Epithelial cell of esophagus (primary cell): ENCODE measurements around the gene DGKH.

ENCODE experiments used
- DNase-seq: peaks from one replicate; pipeline ENCODE4 v3.0.0; 2010; ENCODE audit warnings: low read depth
- H3K4me3 ChIP-seq: 2 replicates; pipeline ENCODE4 v1.5.1; 2011; ENCODE audit warnings: mild to moderate bottlenecking, low read length, control low read depth
- TF ChIP-seq, protein P1 (sequence below): IDR thresholded peaks from 2 replicates; pipeline ENCODE4 v1.5.1; 2011; ENCODE audit warnings: low read depth, mild to moderate bottlenecking, low read length, control low read depth, inconsistent platforms; ENCODE audit not compliant: insufficient read depth; ENCODE audit errors: missing control alignments

Gene DGKH

DNA sequence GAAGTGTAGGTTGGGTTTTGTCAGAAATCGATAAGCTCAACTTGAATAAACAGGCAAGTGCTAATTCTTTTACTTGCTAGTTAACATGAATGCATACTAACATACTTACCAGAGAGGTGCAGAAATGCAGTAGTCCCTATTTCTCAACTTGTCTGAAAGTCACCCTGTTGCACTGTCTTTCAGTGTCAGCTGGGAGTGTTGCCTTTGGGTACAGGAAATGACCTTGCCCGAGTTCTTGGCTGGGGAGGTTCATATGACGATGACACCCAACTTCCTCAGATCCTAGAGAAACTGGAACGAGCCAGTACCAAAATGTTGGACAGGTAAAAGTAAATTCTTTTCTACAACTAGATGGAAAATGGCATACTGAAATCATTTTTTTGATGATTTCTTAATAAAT lies 120.0 kb downstream of the DGKH start:
- TF ChIP-seq, protein P1, sequence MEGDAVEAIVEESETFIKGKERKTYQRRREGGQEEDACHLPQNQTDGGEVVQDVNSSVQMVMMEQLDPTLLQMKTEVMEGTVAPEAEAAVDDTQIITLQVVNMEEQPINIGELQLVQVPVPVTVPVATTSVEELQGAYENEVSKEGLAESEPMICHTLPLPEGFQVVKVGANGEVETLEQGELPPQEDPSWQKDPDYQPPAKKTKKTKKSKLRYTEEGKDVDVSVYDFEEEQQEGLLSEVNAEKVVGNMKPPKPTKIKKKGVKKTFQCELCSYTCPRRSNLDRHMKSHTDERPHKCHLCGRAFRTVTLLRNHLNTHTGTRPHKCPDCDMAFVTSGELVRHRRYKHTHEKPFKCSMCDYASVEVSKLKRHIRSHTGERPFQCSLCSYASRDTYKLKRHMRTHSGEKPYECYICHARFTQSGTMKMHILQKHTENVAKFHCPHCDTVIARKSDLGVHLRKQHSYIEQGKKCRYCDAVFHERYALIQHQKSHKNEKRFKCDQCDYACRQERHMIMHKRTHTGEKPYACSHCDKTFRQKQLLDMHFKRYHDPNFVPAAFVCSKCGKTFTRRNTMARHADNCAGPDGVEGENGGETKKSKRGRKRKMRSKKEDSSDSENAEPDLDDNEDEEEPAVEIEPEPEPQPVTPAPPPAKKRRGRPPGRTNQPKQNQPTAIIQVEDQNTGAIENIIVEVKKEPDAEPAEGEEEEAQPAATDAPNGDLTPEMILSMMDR, result no peak
- DNase-seq, result no peak
- no peak overlapping the region for H3K4me3 ChIP-seq

DNA sequence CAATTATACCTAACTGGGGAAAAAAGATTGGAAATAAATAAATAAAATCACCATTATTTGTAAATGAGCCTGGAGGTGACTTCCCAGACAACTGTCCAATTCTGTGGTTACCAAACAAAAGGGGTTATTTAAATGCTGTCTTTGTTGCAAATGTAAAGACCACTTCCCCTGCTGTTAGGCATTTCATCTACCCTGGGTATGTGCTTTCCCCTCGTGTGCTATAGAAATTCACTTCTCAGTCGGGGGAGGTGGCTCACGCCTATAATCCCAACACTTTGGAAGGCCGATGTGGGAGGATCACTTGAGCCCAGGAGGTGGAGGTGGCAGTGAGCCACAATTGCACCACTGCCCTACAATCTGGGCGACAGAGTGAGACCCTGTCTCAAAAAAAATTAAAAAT lies 121.6 kb downstream of the DGKH start:
- TF ChIP-seq, protein P1, result no peak
- H3K4me3 ChIP-seq, result no peak overlapping the region
- DNase-seq, result no peak

DNA sequence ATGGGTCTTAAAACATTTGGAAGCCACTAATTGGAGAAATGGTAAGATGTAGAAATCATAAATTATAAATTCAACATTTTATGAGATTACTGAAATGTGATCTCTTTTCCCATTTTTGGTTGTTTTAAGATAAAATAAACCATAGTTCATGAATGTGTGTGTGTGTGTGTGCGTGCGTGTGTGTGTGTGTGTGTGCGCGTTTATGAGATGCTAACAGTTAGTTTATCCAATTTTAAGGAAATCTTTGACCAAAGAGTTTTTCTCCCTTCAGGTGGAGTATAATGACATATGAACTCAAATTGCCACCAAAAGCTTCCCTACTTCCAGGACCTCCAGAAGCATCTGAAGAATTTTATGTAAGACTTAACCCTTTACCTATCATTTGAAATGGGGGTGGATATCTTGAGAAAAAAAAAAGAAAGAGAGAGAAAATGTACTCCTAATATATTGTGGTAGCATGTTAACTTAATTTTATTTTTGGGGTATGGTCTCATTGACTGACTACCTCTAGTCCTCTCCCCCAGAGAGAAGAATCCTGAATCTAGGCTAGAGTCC lies 125.4 kb downstream of the DGKH start:
- TF ChIP-seq, protein P1, result no peak

DNA sequence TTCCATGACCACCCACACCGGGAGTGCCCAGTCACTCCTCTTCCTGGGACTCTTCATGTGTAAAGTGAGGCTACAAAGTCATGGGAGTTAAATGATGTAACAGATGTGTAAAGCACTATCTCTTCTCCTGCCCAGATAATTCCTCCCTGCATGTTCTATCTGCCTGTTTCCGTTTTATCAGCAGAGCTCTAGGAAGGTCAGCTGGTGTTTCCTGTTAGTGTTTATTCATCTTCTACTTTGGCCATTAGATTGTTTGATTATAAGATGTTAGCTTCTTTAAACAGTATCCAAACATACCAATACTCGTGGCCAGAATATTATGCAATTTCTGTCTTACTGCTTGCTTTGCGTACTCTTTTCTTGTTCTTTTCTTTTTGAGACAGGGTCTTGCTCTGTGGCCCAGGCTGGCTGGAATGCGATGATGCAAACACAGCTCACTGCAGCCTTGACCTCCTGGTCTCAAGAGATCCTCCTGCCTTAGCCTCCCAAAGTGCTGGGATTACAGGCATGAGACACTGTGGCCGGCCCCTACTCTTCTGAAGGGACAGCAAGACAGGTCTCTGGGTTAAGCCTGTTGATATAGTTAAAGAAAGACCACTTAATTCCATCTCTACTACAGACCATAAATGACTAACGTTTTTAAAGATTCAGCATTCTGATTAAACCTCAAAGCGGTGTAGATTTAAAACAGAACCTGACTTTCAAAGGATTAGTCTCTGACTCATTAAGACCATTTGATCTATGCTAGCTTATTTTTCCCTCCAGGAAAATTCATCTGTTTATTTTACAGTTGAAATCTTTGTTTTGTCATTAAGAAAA lies 126.1 kb downstream of the DGKH start:
- TF ChIP-seq, protein P1, result no peak
- H3K4me3 ChIP-seq, result no peak overlapping the region
- DNase-seq, result no peak

More for the DNA sequence above, 125.4 kb downstream of the DGKH start:
- no peak for DNase-seq
- H3K4me3 ChIP-seq, result no peak overlapping the region

DNA sequence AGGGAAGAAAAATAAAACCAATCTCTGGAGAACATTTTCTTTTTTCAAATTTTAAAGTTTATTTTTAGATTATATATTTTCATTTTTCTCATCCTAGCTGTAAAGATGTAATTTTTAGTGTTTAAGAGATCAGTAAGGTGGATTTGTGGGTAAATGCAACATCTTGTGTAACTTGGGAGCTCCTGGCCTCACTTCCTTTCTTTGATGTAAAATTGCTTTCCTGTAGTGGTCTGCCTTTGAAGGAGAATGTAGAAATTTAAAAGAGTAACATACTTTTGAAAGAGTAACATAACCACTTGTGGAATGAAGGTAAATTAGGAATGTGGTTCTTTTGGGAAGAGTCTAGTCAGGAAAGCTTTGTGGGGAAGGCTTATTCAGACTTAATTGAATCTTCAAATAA lies 127.8 kb downstream of the DGKH start:
- H3K4me3 ChIP-seq, result no peak overlapping the region
- no peak for DNase-seq
- TF ChIP-seq, protein P1, result no peak

DNA sequence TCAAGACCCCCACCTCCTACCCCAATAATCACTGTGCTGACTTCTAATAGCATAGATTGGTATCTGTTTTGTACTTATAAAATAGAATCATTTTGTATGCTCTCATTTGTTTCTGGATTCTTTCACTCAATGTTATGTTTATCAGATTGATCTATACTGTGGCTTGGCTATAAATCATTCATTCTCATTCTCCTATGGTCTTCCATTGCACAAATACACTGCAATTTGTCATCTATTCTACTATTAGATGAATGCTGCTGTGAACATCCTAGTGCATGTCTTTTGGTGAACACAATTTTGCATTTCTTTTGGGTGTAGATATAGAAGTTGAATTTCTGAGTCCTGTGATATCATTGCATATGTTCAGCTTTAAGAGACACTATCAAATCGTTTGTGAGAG lies 128.7 kb downstream of the DGKH start:
- no peak for DNase-seq
- TF ChIP-seq, protein P1, result no peak
- no peak overlapping the region for H3K4me3 ChIP-seq
